Cardiac septum (tissue), 1 donor: ENCODE data around the gene KDF1. TPM values are rescaled to one million over a fixed set of nuclear protein-coding genes. Genes with fewer than 3 reads are reported as not detected.

ENCODE experiments used
- DNase-seq: peaks from one replicate; pipeline ENCODE4 v3.0.0-alpha.2; 2020; ENCODE audit warnings: low spot score
- intact Hi-C: fragments of 100-400 bp; cut with DNase I; formaldehyde crosslinking; loops from one replicate; pipeline ENCODE4 v1.14.0; 2022
- total RNA-seq: library from RNA; stranded (reverse); fragmentation: NEBNext Ultra II Directional; extraction: Animal tissue kit (Norgen Biotek cat#: 25700); gene quantifications from one replicate; pipeline ENCODE4 v1.2.1, GENCODE V29; 2021
- donor health status: DM: no; HTN: no; CAD: no.

The KDF1 gene
- total RNA-seq, 1 donor from 2014 or later, result not detected

GRCh38 chr1:26932531-26932930 lies 27.7 kb downstream of the KDF1 start:
- intact Hi-C loops, result no loop called here
- no peak for DNase-seq

GRCh38 chr1:26923711-26924110 lies 36.6 kb downstream of the KDF1 start:
- no peak for DNase-seq
- intact Hi-C loops, result no loop called here

- intact Hi-C loops, result no loop called here
- DNase-seq, result no peak
Measured at GRCh38 chr1:26922901-26923300, 37.4 kb downstream of the KDF1 start.

- DNase-seq, result no peak
- intact Hi-C loops, result no loop called here
Measured at GRCh38 chr1:26922431-26922729, 37.9 kb downstream of the KDF1 start.

GRCh38 chr1:26921540-26922430 lies 38.5 kb downstream of the KDF1 start, which contains the start of gene NUDC:
Gene NUDC (plus strand): TSS chr1:26921743. CDS start chr1:26921849, 106 bp downstream.
- intact Hi-C loops, result no loop called here

GRCh38 chr1:26921126-26921539 lies 39.1 kb downstream of the KDF1 start:
- intact Hi-C loops, result no loop called here
- no peak for DNase-seq

More at GRCh38 chr1:26921540-26922430, 38.5 kb downstream of the KDF1 start, which contains the start of gene NUDC:
- peak; percentile 100 for DNase-seq

GRCh38 chr1:26915204-26915842 lies 44.9 kb downstream of the KDF1 start:
- intact Hi-C loops, result no loop called here
- peak; percentile 80 for DNase-seq

GRCh38 chr1:26913754-26914619 lies 46.3 kb downstream of the KDF1 start, which contains the start of gene NR0B2:
Gene NR0B2 (minus strand): TSS chr1:26913975. CDS start chr1:26913940, 35 bp downstream.
- intact Hi-C loops, result no loop called here
- no peak for DNase-seq

GRCh38 chr1:26913389-26913753 lies 46.9 kb downstream of the KDF1 start:
- no peak for DNase-seq
- intact Hi-C loops, result no loop called here

- no peak for DNase-seq
Measured at GRCh38 chr1:26912147-26912490, 48.1 kb downstream of the KDF1 start.

GRCh38 chr1:26911399-26912146 lies 48.7 kb downstream of the KDF1 start:
- intact Hi-C loops, result no loop called here
- no peak for DNase-seq

More at GRCh38 chr1:26912147-26912490, 48.1 kb downstream of the KDF1 start:
- intact Hi-C loops, result no loop called here

GRCh38 chr1:26910343-26911160 lies 49.7 kb downstream of the KDF1 start:
- intact Hi-C loops, result no loop called here

GRCh38 chr1:26909951-26910342 lies 50.3 kb downstream of the KDF1 start:
- intact Hi-C loops, result no loop called here
- DNase-seq, result no peak

More at GRCh38 chr1:26910343-26911160, 49.7 kb downstream of the KDF1 start:
- no peak for DNase-seq

- DNase-seq, result no peak
- intact Hi-C loops, result no loop called here
Measured at GRCh38 chr1:26907071-26907917, 53.0 kb downstream of the KDF1 start.

- intact Hi-C loops, result no loop called here
- DNase-seq, result no peak
Measured at GRCh38 chr1:26900815-26901511, 59.3 kb downstream of the KDF1 start.

GRCh38 chr1:26900001-26900814 lies 60.1 kb downstream of the KDF1 start, which contains the start of gene GPATCH3:
Gene GPATCH3 (minus strand): TSS chr1:26900467. CDS start chr1:26900442, 25 bp downstream.
- peak; percentile 94 for DNase-seq
- intact Hi-C loops, result no loop called here
